Measurements from ENCODE around the gene ZSCAN12. TPM values are rescaled to one million over a fixed set of nuclear protein-coding genes. Genes with fewer than 3 reads are reported as not detected.
"Not testable (repeated sequence)": the region's sequence is repeated elsewhere in the genome, so short reads cannot be mapped to it uniquely, and the experiment has no call there.

The ZSCAN12 gene
- polyA plus RNA-seq = 1 to 10 TPM; 1.6 to 3.4 (median 1.9) TPM

DNA sequence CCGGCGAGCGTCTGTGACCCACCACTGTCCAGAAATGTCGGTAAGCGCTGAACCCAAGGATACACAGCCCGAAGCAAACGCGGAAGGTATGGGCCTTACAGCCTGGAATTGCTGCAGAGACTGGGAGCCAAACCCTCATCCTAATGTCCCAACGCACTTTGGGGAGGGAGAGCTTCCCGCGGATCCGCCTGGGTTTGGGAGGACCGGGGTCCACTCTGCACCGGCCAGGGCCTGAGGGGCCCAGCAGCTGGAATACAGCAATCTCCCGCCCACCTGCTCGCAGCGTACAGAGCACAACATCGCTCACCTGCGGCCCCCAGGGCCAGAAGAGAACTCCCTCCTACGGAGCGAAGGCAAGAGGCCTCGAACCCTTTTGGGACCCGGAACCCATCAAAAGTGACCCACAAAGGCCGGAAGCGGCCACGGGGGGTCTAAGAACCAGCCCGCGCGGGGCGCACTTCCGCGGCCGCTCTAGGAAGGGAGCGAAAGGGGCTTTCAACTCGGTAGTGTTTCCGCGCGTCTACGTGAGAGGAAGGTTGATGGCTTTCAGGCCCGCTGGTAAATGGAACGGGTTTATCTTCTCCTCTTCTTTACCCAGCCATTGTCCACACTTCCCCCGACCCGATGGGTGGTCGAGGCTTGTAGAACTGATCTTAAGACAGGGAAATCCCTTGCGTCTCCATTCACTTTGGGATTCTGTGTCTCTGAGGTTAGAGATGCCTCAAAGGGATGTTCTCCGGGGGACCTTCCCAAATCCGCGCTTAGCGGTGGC, at the start of gene ZSCAN12:
Gene ZSCAN12 (minus strand): TSS at position 398 of the 772 bp plus-strand sequence. CDS start 1,342 bp downstream, outside the sequence.
- Mint-ChIP-seq H3K27ac (peak within 1 kb of the TSS; percentile 85 to 91 (median 88)), H3K27me3 (ENCODE audit: low read depth in 3 of 3) (peaks cover 7 to 19% (median 7%) of the 10 kb centered on the region in 3 donors), H3K9me3 (peaks cover 0 to 3% (median 0%) of the 10 kb centered on the region in 6 donors), H3K4me3 (peak within 1 kb of the TSS; percentile 91 to 95 (median 92)), H3K36me3 (peaks cover 8 to 21% (median 19%) of the 10 kb centered on the region in 3 donors), H3K4me1 (peaks cover 42 to 57% of the 10 kb centered on the region in 2 donors)
- DNase-seq = peak; percentile 78 to 87 (median 82)

DNA sequence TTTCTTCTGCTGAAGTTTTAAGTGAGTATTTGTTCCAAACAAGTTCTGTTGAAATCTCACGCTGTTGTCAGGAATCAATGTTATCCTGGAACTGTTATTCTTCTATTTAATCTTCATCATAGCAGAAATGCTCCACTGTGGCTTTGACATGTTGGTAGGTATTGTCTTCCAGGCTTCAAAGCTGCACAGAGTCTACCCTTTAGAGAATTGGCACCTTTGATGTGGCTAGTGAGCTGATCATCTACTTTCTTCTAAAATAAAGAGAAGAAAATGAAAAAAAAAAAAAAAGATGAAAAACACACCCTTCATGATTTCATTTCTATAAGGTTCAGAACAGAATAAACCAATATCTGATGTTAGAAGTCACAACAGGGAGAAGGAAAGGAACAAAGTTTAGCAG, 49.5 kb upstream of the ZSCAN12 start:
- Mint-ChIP-seq H3K9me3 (peaks cover 0 to 24% (median 9%) of the 10 kb centered on the region in 6 donors), H3K4me3 (no peak overlapping the region), H3K27me3 (ENCODE audit: low read depth in 3 of 3) (peaks cover 8 to 36% (median 29%) of the 10 kb centered on the region in 3 donors), H3K36me3 (peaks cover 0 to 6% (median 4%) of the 10 kb centered on the region in 3 donors), H3K27ac (no peak overlapping the region), H3K4me1 (peaks cover 10 to 12% of the 10 kb centered on the region in 2 donors)
- no peak for DNase-seq

DNA sequence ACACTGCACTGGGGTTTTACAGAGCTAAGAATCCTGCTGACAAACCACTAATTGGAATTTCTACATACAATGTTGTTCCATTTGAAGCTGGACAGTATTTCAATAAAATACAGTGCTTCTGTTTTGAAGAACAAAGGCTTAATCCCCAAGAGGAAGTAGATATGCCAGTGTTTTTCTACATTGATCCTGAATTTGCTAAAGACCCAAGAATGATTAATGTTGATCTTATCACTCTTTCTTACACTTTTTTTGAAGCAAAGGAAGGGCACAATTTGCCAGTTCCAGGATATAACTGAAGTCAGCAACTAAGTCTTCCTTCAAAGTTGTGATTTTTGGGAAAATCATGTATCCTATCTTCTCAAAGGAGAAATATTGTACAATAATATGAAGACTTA, 48.0 kb upstream of the ZSCAN12 start:
- H3K36me3 Mint-ChIP-seq, H3K4me3 Mint-ChIP-seq, H3K27ac Mint-ChIP-seq, DNase-seq: not testable (repeated sequence)
- H3K4me1 Mint-ChIP-seq = peaks cover 24 to 27% of the 10 kb centered on the region in 2 donors
- peaks cover 9 to 36% (median 13%) of the 10 kb centered on the region in 6 donors for H3K9me3 Mint-ChIP-seq
- H3K27me3 Mint-ChIP-seq (ENCODE audit: low read depth in 3 of 3) = peaks cover 13 to 33% (median 30%) of the 10 kb centered on the region in 3 donors

DNA sequence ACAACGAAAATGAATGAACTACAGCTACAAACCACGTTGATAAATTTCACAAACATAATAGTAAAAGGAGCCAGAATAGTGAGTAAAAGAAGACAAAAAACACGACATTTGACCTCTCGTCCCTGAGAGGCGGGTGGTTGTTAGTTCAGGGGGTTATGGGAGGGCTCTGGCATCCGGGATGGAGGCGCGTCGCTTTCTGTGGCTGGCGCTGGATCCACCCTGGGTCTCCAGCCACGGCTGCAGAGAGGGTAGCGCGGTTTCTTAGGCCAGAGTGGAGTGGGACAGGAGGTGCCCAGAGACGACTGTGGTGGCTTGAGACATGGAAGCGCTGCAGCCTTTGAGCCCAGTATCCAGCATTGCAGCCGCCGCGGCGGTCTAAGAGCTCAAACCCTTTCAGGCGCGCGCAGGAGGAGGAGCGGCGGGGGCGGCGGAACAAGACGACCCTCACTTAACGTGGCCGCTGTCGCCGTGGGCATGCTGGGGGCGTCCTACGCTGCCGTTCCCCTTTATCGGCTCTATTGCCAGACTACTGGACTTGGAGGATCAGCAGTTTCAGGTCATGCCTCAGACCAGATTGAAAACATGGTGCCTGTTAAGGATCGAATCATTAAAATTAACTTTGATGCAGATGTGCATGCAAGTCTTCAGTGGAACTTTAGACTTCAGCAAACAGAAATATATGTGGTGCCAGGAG, 47.4 kb upstream of the ZSCAN12 start:
- peaks cover 24 to 31% of the 10 kb centered on the region in 2 donors for H3K4me1 Mint-ChIP-seq
- H3K27ac Mint-ChIP-seq = peak overlapping the region in 1 of 6 donors; percentile 68
- H3K4me3 Mint-ChIP-seq = peak overlapping the region in 1 of 5 donors; percentile 66
- DNase-seq = no peak
- peaks cover 9 to 39% (median 13%) of the 10 kb centered on the region in 6 donors for H3K9me3 Mint-ChIP-seq
- H3K27me3 Mint-ChIP-seq (ENCODE audit: low read depth in 3 of 3) = peaks cover 13 to 30% (median 30%) of the 10 kb centered on the region in 3 donors
- peaks cover 0 to 6% (median 4%) of the 10 kb centered on the region in 3 donors for H3K36me3 Mint-ChIP-seq

DNA sequence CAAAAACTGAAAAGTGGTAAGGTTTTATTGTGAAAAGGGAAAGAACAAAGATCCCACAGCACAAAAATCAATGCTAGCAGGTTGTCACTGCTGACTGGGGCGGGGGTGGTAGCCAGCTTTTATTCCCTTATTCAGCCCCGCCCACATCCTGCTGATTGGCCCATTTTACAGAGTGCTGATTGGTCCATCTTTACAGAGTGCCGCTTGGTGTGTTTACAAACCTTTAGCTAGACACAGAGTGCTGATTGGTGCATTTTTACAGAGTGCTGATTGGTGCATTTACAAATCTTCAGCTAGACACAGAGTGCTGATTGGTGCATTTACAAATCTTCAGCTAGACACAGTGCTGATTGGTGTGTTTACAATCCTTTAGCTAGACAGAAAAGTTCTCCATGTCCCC, 45.2 kb upstream of the ZSCAN12 start:
- H3K36me3 Mint-ChIP-seq, DNase-seq: not testable (repeated sequence)
- Mint-ChIP-seq H3K9me3 (peaks cover 9 to 39% (median 13%) of the 10 kb centered on the region in 6 donors), H3K4me1 (peaks cover 24 to 31% of the 10 kb centered on the region in 2 donors), H3K27ac (peak overlapping the region in 2 of 6 donors; percentile 4 to 15), H3K27me3 (ENCODE audit: low read depth in 3 of 3) (peaks cover 13 to 24% (median 24%) of the 10 kb centered on the region in 3 donors), H3K4me3 (peak overlapping the region in 1 of 5 donors; percentile 20)

DNA sequence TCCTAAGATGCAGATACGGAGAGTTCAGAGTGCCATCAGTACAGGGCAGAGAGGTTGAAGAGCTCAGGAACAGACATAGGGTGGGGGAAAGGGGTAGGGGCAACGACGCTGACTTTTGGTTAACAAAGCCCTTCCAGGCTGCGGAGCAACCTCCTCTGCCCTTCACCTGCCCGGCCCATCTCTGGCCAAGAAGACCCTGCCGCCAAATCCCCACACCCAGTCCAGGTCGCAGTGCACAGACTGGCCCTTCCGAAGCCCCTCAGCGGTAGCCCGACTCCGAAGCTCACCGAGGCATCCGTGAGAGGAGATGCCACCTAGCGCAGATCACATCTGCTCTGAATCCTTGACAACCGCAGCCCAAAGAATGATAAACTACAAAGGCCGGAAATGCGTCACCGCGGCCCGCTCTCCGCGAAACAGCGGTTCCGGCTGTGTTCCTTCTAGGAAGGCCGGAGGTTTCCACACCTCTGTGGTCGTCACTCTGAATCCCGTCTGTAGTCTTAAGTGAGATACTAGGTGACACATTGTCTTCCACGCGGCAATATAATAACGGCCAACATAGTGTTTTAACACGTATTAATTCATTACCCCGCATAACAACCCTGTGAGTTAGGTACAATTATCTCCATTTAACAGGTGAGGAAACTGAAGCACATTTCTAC, 43.7 kb upstream of the ZSCAN12 start, which contains the start of gene ZSCAN23:
Gene ZSCAN23 (minus strand): TSS at position 380 of the 662 bp plus-strand sequence. CDS start 7,225 bp downstream, outside the sequence.
- H3K27ac Mint-ChIP-seq = peak within 1 kb of the TSS; percentile 63 to 97 (median 88)
- H3K4me3 Mint-ChIP-seq = peak within 1 kb of the TSS; percentile 87 to 96 (median 88)

DNA sequence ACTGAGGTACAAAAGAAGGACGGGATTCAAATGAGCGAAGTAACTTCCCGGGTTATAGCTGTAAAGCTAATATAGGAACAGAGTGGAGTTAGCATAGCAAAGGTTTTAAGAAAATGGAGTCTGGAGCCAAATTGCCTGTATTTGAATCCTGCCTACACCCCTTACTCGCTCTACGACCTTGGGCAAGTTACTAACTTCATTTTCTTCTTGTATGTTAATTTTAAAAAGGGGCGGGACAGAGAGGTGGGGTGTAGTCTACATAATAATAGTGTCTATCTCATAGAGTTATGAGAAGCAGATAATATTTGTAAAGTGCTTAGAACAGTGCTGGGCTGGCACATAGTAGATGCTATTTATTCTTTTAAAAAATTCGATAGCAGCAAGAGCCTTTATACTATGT, 43.0 kb upstream of the ZSCAN12 start:
- peak overlapping the region; percentile 87 to 96 (median 88) for H3K4me3 Mint-ChIP-seq
- H3K27me3 Mint-ChIP-seq (ENCODE audit: low read depth in 3 of 3) = peaks cover 15 to 23% (median 22%) of the 10 kb centered on the region in 3 donors
- peaks cover 24 to 31% of the 10 kb centered on the region in 2 donors for H3K4me1 Mint-ChIP-seq
- DNase-seq = no peak
- peaks cover 0 to 9% (median 4%) of the 10 kb centered on the region in 3 donors for H3K36me3 Mint-ChIP-seq
- peaks cover 9 to 39% (median 13%) of the 10 kb centered on the region in 6 donors for H3K9me3 Mint-ChIP-seq
- H3K27ac Mint-ChIP-seq = peak overlapping the region in 5 of 6 donors; percentile 77 to 97 (median 90)

More for the DNA sequence above, 43.7 kb upstream of the ZSCAN12 start, which contains the start of gene ZSCAN23:
- Mint-ChIP-seq H3K4me1 (peaks cover 24 to 31% of the 10 kb centered on the region in 2 donors), H3K9me3 (peaks cover 9 to 39% (median 13%) of the 10 kb centered on the region in 6 donors), H3K27me3 (ENCODE audit: low read depth in 3 of 3) (peaks cover 15 to 23% (median 22%) of the 10 kb centered on the region in 3 donors), H3K36me3 (peaks cover 0 to 9% (median 4%) of the 10 kb centered on the region in 3 donors)
- peak; percentile 85 to 91 (median 88) for DNase-seq

DNA sequence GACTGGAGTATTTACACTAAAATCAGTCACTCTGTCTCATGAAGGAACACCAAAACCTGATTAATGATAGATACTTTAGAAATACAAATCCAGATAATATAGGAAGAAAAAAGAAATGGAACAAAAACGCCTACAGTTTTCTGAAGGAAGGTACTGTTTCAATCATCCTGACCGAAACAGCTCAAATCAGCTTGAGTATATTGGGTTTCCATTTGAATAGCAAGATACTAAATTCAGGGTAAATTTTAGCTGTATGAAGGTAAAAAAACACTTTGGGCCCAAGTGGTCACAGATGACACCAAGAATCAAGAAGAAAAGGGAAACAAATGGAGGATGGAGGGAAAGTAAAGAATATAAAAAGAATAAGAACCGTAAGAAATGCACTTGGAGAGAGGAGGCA, 36.9 kb upstream of the ZSCAN12 start:
- no peak for DNase-seq
- H3K27me3 Mint-ChIP-seq (ENCODE audit: low read depth in 3 of 3) = peaks cover 7 to 11% (median 9%) of the 10 kb centered on the region in 3 donors
- peaks cover 0 to 2% (median 0%) of the 10 kb centered on the region in 3 donors for H3K36me3 Mint-ChIP-seq
- no peaks in the 10 kb centered on the region for H3K4me1 Mint-ChIP-seq
- no peak overlapping the region for H3K4me3 Mint-ChIP-seq
- no peak overlapping the region for H3K27ac Mint-ChIP-seq
- peaks cover 0 to 2% (median 0%) of the 10 kb centered on the region in 6 donors for H3K9me3 Mint-ChIP-seq

DNA sequence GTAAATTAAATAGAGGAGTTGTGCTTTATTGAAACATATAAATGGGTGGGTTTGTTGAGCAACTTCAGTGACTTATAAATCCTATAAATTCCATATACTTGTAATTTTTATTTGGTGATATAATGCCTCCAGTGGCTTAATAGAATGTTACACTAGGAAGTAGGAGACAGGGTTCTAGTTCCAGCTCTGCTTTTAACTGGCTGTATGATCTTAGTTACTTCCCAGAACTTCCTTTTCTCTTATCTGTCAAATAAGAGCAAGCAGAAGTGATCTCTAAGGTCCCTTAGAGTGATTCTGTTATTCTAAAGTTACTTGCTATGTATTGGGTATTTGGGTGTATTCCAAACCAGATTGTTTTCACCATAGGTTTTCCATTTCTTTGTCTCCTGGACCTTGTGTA, 33.6 kb upstream of the ZSCAN12 start:
- peaks cover 0 to 2% (median 0%) of the 10 kb centered on the region in 6 donors for H3K9me3 Mint-ChIP-seq
- no peak overlapping the region for H3K27ac Mint-ChIP-seq
- no peak overlapping the region for H3K4me3 Mint-ChIP-seq
- peaks cover 9 to 11% (median 10%) of the 10 kb centered on the region in 3 donors for H3K27me3 Mint-ChIP-seq (ENCODE audit: low read depth in 3 of 3)
- no peak for DNase-seq
- H3K36me3 Mint-ChIP-seq = no peaks in the 10 kb centered on the region
- no peaks in the 10 kb centered on the region for H3K4me1 Mint-ChIP-seq

DNA sequence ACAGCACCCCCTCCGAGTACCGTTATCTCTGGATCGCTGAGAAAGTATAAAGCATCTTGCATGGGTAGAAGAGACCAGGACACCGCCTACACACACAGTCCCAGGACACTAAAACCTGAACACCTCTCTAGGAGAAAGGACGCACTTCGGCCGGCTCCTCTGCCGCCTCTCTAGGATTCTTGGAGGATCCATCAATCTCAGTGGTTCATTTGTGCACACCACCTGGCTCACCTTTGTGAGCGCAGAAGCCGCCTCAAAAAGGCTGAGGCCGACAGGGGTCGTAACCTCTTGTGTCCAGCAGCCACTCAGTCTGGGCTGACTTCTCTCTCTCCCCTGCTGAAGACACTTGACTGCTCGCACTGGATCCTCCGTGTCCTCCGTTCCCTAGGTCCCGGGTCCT, 30.2 kb upstream of the ZSCAN12 start:
- peaks cover 3 to 8% (median 3%) of the 10 kb centered on the region in 3 donors for H3K27me3 Mint-ChIP-seq (ENCODE audit: low read depth in 3 of 3)

DNA sequence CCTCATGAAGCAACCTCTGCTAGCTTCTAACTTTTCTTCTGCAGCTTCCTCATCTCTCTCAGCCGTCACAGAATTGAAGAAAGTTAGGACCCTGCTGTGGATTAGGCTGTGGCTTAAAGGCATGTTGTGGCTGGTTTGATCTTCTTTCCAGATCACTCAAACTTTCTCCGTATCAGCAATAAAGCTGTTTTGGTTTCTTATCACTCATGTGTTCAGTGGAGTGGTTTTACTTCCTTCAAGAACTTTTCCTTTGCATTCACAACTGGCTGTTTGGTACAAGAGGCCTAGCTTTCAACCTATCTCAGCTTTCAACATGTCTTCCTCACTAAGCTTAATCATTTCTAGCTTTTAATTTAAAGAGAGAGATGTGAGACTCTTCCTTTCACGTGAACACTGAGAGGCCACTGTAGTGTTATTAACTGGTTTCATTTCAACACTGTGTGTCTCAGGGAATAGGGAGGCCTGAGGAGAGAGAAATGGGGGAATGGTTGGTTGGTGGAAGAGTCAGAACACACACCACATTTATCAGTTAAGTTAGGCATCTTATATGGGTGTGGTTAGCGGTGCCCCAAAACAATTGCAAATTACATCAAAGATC, 26.5 kb upstream of the ZSCAN12 start:
- no peak for DNase-seq
- Mint-ChIP-seq H3K9me3 (no peaks in the 10 kb centered on the region), H3K4me3 (no peak overlapping the region), H3K4me1 (no peaks in the 10 kb centered on the region), H3K36me3 (no peaks in the 10 kb centered on the region), H3K27ac (no peak overlapping the region), H3K27me3 (ENCODE audit: low read depth in 3 of 3) (peaks cover 0 to 14% (median 6%) of the 10 kb centered on the region in 3 donors)

More for the DNA sequence above, 30.2 kb upstream of the ZSCAN12 start:
- no peaks in the 10 kb centered on the region for H3K9me3 Mint-ChIP-seq
- no peaks in the 10 kb centered on the region for H3K4me1 Mint-ChIP-seq
- no peak for DNase-seq
- H3K36me3 Mint-ChIP-seq = no peaks in the 10 kb centered on the region
- H3K27ac Mint-ChIP-seq = no peak overlapping the region
- H3K4me3 Mint-ChIP-seq = no peak overlapping the region

DNA sequence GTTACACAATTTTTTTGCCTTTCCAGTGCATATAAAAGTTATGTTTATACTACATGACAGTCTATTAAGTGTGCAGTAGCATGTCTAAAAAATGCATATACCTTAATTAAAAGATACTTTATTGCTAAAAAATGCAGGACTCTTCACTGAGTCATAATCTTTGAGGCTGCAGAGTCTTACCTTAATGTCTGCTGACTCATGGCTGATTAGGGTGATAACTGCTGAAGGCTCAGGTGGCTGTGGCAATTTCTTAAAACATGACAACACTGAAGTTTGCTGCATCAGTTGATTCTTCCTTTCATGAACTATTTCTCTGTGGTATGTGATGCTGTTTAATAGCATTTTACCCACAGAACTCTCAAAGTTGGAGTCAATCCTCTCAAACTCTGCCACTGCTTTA, 24.6 kb upstream of the ZSCAN12 start:
- Mint-ChIP-seq H3K4me1 (no peaks in the 10 kb centered on the region), H3K36me3 (no peaks in the 10 kb centered on the region), H3K27ac (no peak overlapping the region), H3K27me3 (ENCODE audit: low read depth in 3 of 3) (peaks cover 0 to 12% (median 4%) of the 10 kb centered on the region in 3 donors), H3K4me3 (no peak overlapping the region), H3K9me3 (no peaks in the 10 kb centered on the region)
- no peak for DNase-seq

DNA sequence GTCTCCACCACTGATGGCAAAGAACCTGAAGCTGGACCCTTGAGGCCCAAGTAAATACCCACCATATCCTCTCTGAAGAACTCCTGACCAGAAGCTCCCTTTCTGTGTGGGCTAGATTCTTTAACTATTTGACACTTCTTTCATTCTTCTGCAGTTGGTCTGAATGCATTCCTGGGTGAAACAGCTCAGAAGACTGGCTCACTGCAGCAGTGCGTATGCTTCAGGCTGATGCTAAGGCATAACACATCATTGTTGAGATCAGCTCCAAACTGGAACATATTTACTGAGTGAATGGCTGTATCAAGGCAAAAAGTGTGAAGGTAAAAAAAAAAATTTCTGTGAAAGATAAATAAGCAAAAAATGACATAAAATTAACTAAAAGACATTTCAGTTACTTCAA, 24.0 kb upstream of the ZSCAN12 start:
- H3K36me3 Mint-ChIP-seq = no peaks in the 10 kb centered on the region
- no peak overlapping the region for H3K4me3 Mint-ChIP-seq
- no peaks in the 10 kb centered on the region for H3K4me1 Mint-ChIP-seq
- H3K27ac Mint-ChIP-seq = no peak overlapping the region
- no peaks in the 10 kb centered on the region for H3K9me3 Mint-ChIP-seq
- DNase-seq = no peak
- H3K27me3 Mint-ChIP-seq (ENCODE audit: low read depth in 3 of 3) = peaks cover 0 to 12% (median 4%) of the 10 kb centered on the region in 3 donors

Data from immature natural killer cell (primary cell).